ENCODE measurements around the gene ACADVL. TPM values are rescaled to one million over a fixed set of nuclear protein-coding genes. Genes with fewer than 3 reads are reported as not detected.
"Not testable (repeated sequence)": the region's sequence is repeated elsewhere in the genome, so short reads cannot be mapped to it uniquely, and the experiment has no call there.

Gene ACADVL
- total RNA-seq, 1 donor from 2014 or later, result 1,044 TPM

DNA sequence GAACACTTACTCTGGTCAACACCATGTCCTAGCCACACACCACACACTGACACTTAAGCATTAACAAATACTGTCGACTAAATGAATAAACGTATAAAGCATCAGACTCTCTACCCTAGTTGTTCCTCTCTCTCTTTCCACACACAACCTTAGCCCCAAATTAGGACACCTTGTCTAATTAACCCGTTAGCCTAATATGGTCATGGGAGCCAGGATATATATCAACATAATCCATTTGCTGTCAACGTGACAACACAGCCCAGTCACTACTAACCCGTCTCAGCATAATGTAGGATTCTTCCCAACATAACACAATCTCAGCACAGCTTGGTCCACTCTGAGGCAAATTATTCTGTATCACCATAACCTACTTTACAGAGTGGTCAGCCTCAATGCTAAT is 12.4 kb downstream of the ACADVL start:
- no peak for DNase-seq (ENCODE audit: low spot score)
- no peak for ATAC-seq

DNA sequence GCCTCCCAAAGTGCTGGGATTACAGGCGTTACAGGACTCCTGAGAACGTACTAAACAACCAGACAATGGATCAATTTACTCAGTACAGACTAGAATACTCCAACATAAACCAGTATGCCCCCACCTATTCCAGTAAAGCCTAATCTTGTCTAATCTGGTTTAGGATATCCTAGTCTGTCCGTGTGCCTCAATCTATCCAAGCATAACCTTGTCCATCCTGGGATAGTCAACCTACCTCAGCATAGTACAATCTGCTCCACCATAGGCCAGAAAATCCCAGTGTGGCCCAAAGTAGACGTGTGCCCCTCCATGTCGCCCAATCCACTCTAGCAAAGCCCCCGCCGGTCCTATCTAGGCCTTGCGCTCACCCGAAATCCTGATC is 14.0 kb downstream of the ACADVL start:
- peak; percentile 4 for ATAC-seq
- DNase-seq (ENCODE audit: low spot score), result no peak

DNA sequence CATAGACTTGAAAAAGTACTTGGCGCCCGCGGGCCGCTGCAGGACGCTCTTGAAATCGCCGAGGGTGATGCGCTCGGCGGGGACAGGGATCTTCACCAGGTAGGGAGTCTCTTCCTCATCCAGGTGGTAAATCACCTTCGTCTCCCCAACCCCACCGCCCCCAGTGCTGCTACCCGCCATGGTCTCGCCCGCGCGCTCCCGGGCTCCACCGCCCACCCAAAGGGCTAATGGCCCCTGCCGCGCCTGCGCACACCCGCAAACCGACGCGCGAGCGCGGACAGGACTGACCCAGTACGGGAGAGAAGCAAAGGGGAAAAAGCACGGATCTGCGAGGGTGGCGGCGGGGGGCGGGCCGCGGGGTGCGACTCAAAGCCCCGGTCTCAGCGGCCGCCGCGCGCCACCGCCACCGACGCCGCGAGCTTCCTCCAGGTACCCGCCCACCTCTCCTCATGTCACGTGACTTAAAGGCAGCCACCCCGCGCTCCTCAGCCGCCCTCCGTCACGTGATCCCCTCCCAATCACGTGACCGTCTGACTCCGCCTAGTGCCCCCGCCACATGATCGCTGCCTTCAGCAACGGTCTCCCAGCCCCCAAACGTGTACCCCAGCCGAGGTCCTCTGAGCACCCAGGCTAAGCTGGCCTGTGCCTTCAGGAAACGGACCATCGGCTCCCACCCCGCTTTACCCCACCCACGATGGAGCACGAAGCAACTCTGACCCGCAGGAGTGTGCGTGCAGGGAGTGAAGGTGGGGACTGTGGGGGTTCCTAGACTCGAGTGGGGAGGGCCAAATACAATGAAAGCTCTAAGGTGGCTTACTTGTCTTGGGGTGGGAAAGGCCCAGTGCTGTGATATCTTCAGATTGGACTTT is 14.6 kb downstream of the ACADVL start, which contains the start of gene DVL2:
DVL2 (minus strand) TSS at position 435 of the 869 bp plus-strand sequence; CDS start at position 180, 255 bp downstream.
- ATAC-seq (peak; percentile 65), DNase-seq (ENCODE audit: low spot score) (peak; percentile 97)

DNA sequence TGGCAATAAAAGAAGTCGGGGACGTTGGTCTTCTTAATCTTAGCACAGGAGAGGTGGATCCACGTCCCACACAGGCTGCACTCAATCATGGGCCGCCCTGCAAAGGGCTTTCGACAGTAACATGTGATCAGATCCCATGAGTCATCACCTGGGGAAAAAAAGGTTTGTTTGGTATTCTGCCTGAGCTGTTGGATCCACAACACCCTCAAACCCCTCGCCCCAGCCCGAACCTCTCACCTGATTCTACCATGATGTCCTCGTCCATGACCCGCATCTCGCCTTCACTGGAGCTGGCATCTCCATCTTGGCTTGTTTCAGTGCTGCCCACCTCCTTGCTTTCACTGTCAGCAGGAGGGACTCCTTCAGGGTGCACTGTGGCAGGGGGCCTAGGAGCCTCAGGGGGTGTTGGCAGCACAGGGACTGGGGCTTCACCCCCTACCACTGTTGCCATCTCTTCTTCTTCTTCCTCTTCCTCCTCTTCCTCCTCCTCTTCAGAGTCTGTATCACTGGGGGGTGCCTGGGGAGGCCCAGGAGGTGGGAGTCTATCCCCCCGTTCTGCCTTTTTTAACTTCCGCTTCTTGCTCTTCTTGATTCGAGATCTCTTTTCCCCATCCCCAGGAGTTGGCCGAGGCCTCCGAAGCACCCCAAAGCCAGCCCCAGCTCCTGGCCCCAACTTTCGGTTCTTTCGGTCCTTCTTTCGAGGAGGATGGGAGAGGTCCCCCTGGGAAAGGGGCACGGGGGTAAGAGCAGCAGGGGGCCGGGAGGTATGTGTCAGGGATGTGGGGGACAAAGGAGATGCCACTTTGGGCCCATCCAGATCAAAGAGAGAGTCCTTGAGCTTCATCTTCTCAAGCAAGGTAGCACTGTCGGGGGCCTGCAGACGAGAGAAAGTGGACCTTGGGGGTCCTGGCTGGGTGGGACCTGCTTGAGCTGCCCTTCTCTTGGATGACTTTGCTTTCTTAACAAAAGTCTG is 16.2 kb downstream of the ACADVL start:
- ATAC-seq, result no peak
- DNase-seq (ENCODE audit: low spot score), result no peak

DNA sequence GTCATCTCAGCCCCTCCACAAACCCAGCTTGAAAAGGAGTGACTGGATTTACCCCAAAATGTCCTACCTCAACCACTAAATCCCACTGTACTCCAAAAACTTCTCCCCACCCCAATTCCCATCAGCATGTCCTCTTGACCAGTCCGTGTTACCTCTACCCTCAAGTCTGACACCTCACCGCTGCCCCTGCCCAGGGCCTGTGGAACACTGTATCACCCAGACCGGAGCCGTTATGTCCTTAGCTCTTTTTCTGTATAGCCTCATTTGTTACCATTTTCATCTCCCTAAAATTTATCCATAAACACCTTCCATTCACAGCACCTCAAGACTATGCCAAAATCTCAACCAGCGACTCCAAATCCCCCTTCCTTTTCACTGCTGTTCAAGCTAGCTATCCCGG is 17.1 kb downstream of the ACADVL start:
- no peak for DNase-seq (ENCODE audit: low spot score)
- ATAC-seq, result no peak

DNA sequence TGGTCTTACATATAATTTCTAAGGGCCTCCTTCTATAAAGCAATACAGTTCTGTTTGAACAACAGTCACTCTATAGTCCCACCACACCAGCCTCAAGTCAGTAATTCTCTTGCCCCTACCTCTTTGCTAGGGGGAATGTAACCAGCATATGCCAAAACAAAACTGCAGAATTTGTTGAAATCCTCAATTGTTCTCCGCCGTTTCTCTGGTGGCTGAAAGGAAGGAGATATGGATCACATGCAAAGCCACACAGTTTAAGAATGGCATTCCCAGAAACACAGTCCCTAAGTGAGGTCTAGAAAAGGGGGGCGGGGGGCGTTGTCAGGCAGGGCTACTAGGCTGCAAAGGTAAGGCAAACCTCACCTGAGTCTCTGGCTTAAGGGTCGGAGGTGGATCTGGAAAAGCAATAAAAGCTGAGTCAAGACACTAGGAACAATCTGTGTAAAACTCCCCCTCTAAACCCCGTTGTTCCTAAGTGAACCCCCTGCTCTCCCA is 17.6 kb downstream of the ACADVL start:
- ATAC-seq (no peak), DNase-seq (ENCODE audit: low spot score) (no peak)

DNA sequence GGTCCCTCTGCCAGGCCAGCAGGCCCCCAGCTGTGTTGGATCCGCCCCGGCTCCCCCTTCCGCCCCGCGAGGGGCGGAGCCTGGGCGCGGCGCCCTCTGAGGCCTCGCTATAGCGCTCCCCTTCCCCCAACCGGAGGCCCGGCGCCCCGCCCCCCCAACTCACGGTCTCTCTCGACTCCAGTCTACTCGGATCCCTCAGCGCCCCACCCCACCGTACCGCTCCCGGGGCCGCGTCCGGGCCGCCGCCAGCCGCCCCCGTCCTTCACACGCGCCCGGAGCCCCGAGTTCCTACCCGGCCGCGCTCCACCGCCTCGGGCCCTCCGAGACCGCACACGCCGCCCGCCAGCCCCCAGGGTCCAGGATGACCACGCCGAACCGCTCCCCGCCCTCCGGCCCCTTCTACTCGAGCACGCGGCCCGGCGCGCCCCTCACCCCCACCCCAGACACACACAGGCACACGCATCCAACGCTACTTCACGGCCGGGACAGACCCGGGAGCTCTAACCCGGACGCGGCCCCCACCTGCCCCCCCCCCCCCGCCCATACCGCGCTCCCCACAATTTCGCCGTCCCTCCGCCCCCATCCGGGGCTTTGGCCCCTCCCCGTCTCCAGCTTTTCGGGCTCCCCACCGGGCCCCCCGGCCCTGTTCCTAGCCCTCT is 18.2 kb downstream of the ACADVL start:
- ATAC-seq (peak; percentile 29), DNase-seq (ENCODE audit: low spot score) (peak; percentile 86)

DNA sequence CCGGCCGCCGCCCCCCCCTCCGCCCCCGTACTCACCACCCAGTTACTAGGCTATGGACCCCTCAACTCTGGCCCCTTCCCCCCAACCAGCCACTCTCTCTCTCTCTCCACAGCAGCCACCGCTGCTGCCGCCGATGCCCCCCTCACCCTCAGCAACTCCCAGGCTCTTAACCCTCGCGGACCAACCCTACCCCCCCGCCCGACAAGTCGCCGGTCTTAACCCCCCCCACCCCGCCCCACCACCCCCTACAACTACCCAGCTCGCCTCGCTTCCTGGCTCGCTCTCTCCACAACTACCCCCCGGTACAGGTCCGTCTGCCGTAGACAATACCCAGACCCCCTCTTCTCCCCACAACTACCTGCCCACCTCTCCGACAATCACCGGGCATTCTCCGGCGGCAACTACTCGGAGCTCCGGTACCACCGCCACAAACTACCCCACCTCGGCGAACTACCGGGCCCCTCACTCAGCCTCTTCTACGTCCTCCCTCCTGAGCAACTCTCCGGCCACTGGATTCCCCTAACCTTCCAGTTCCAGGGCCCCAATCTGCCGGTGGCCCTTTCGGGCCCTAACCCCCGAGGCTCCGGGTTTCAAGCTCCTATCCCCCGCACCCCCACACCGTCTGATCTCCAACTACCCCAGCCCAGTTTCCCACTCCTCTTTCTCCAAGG is 18.8 kb downstream of the ACADVL start:
- ATAC-seq (no peak), DNase-seq (ENCODE audit: low spot score) (no peak)

DNA sequence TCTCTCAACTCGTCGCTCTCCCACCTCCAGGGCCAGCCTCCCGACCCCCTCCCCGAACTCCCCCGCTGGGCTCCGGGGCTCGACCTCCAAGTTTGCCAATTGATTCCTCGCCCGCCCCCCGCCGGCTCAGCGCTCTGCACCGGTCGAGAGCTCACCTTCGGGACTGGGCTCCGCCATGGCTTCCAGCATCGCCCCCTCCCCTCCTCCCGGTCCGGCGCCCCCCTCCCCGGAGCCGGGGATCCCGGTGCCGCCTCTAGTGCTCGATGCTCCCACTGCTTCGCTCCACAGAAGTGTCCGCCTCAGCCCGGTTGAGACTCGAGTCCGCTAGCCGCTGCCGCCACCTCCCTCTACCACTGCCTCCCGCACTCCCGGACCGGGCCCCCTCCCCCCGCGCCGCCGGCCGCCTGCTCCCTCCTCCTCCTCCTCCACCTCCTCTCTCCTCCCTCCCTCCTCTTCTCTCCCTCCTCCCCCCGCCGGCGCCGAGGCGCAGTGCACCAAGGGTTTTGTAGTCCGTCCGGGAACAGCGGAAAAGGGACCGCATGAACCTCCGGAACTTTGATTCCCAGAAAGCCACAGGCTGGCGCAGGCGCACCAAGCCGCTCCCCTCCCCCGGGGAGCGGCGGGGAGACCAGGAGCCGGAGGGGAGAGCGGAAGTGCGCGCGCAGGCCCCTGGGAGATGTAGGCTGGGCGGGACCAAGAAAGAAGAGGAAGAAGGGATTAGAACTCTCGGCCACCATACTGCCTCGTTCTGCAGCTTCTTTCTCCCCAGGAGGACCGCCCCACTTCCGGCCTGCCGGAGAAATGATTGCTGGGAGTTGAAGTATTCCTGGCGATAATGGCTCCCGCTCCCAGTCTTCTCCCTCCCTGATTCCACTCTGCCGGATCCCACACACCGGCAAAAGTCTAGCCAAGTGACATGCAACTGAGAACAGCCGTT is 19.6 kb downstream of the ACADVL start, which contains the start of gene PHF23:
PHF23 (minus strand) TSS at position 367 of the 937 bp plus-strand sequence; CDS start at position 189, 178 bp downstream.
- peak; percentile 72 for ATAC-seq

DNA sequence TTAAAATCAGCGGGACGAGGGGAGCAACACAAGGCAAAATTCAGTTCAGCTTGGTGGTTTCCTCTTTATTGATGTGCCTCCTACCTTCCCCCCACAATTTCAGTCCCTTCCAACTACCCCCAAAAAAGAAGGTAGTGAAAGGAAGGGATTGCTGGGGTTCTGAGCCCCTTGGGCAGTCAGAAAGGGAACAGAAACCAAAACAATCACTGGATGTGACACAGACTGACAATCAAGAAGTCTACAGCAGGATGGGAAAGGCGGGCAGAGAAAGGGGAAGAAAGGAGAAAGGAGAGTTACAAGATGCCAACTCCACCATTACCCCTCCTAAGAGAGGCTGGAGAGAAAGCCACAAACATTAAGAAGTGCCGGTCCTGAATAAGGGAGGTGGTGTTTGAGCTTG is 20.6 kb downstream of the ACADVL start:
- DNase-seq (ENCODE audit: low spot score) (no peak), ATAC-seq (no peak)

More for the DNA sequence above, 19.6 kb downstream of the ACADVL start, which contains the start of gene PHF23:
- DNase-seq (ENCODE audit: low spot score), result peak; percentile 99

DNA sequence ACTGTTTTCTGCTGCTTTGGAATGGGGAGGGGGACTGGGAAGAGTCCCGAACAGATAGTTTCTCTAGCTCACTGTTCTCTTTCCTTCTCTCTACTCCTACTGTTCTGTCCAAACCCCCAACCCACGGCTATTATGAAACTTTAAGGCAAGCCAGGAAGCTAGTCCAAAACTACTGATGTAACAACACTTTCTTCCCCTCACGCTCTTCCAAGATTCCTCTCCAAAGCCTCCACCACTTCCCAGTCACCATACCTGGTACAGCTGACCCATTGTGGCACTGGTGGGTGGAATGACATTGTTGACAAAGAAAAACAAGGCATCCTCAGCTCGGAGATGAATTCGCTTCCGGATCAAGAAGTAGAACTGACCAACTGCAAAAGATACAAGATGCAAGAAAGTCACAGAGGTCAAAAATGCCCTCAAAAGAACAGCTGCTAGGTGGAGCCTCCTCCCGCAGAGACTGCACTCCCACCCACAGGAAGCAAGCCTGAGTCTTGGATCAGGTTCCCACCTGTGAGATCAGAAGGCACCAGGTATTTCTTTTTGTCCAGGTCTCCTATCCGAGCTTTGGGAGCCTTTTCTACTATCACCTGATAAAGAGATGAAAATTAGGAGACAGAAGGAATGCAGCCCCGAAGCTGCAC is 21.5 kb downstream of the ACADVL start:
- ATAC-seq (no peak), DNase-seq (ENCODE audit: low spot score) (no peak)

DNA sequence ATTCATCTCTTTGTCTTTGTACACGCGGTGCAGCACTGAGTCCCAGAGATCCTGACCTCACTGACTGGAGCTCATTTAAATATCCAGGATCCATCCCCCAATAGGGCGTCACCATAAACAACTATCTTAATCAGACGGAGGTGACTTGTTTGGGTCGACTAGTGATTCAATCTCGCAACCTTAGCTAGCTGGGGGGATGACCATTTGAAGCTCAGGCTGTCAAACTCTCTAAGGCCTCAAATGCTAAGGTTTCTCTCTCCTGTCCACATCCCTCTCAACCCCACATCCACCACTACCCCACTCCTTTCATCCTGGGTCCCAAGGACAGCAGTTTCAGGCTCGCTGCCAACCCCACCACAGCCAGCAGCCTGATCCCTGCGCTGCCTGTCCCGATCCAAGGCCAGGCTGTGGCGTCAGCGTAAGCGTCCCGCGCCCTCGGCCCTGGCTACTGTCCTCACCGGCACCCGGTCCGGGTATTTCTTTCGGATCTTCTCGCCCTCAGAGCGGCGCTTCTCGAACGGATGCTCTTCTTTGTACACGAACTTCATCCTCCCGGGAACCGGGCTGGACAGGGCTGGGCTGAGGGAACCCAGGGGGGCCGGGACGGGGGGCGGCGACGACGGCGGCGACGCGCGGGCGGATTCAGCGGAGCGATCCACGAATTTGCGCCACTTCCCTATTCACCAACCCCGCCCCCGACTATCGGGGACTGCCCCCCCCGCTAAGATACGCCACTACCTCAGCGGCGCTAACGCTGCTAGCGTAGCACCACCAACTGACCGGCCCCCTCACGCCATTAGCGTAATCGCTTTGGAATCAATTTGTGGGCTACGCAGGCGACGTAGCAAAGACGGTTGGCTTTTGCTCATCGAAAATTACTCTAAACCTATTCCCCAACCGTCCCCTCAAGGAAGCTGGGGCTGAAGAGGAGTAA is 22.3 kb downstream of the ACADVL start, which contains the start of gene GABARAP:
GABARAP (minus strand) TSS at position 667 of the 934 bp plus-strand sequence; CDS start at position 548, 119 bp downstream.
- peak; percentile 95 for DNase-seq (ENCODE audit: low spot score)

DNA sequence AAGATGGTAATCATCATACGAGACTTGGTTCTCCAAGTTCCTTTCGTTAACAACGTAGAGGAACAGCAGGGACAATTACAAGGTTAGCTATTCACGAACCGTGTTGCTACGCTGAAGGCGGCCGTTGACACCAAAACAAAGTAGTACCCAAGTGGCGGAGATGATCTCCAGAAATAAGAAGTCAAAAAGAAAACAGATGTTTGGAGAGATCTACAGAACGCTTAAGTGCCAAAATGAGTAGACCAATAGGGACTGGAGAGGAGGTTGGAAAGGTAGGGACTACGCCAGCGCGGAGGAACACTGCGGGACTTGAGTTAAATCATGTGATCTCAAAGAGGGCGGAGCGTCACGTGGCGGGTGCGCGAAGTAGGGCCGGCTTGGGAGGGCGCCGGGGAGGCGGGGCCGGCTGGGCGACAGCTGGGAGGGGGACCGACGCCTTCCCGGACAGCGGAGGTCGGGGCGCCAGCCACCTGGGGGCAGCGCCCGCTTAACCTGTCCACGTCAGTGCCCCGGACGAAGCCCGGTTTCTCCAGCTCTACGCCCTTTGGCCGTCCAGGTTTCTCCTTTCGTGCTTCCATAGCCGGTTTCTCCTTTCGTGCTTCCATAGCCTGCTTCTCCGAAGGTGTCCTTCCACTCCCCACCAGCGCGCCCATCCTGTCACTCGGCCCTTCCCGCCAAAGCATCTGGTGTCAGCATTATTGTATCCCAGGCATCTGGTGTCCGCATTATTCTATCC is 23.1 kb downstream of the ACADVL start:
- ATAC-seq (peak; percentile 61), DNase-seq (ENCODE audit: low spot score) (peak; percentile 97)

More for the DNA sequence above, 22.3 kb downstream of the ACADVL start, which contains the start of gene GABARAP:
- ATAC-seq, result peak; percentile 63

DNA sequence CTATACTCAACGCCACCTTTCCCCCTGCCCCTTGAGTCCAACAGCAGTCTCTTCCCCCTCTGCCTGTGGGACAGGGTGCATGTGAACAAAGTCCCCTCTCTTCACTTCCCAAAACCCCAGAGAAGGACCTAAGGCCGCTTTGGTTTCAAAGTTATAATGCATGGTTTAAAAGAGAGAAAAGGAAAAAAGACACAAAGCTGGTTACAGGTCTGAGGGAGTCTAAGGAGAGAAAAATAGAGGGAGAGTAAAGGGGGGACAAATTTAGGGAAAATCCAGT is 23.7 kb downstream of the ACADVL start:
- DNase-seq (ENCODE audit: low spot score) (no peak), ATAC-seq (no peak)

DNA sequence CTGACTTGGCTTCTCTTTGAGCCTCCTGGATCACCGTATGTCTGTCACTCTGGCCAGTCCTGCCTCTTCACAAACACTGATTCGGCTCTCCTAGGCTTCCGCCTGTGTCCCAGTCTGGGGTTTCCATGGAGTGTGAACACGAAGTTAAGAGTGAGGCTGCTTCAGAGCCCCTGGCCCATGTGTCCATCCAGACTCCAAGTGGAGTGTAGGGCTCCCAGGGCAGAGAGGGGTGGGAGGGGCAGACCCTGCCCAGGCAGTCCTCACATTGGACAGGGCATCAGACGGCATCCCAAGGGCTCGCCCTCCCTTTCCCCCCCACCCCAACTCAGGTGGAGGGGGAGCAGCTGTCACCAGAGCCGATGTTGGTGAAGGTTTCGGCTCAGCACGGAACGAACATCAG is 24.1 kb downstream of the ACADVL start:
- ATAC-seq, result not testable (repeated sequence)
- DNase-seq (ENCODE audit: low spot score), result peak; percentile 47

DNA sequence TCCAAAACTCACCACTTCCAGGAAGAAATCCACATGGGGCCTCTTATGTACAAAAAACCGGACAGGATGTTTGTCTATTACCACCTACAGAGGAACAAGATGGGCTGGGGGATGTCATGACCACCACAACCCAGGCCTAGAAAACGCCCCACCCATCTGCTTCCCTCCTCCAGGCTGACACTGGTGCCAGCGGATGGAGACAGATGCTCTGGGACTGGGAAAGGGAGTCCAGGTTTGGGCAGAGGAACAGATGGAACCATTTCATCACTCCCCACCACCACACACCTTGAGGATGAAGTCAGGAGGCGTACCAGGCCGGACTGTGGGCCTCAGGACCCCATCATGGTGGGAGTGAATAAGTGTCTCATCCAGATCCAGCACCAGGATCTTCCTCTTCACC is 27.0 kb downstream of the ACADVL start:
- DNase-seq (ENCODE audit: low spot score) (no peak), ATAC-seq (no peak)

DNA sequence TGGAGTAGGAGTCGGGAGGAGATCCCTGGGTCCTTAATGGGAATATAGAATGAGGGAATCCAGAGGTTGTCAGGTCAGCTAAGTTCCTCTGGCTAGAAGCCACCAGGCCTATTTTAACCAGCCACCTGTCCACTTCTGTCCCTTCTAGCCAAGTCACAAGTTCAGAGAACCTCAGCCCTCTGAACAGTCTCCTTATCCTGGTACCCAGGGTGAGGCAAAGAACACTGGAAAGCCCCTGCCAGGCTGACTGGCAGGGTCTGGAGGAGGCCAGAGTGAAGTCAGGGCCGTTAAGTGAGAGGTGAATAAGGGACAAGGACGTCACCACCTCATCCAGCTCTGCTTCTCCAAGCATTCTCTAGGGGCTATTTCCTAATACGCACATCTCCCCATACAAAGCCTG is 29.1 kb downstream of the ACADVL start:
- ATAC-seq (no peak), DNase-seq (ENCODE audit: low spot score) (no peak)

Data from left lobe of liver (tissue), 2 donors.